A549 treated with RU486 at 1 μM for 4 hours (cell line): ENCODE measurements around the gene ANKRD29. TPM values are rescaled to one million over a fixed set of nuclear protein-coding genes. Genes with fewer than 3 reads are reported as not detected.

Source experiments
- total RNA-seq: library from RNA; stranded (reverse); fragments of 200-300 nt; extraction: Qiagen RNA extraction; gene quantifications from 5 replicates; pipeline ENCODE4 v1.2.3, GENCODE V29; 2022; ENCODE audit warnings: low read depth

ANKRD29 gene, protein sequence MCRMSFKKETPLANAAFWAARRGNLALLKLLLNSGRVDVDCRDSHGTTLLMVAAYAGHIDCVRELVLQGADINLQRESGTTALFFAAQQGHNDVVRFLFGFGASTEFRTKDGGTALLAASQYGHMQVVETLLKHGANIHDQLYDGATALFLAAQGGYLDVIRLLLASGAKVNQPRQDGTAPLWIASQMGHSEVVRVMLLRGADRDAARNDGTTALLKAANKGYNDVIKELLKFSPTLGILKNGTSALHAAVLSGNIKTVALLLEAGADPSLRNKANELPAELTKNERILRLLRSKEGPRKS
- total RNA-seq = 9.3 to 13.5 TPM (median 13.3 TPM) in 5 replicates

DNA sequence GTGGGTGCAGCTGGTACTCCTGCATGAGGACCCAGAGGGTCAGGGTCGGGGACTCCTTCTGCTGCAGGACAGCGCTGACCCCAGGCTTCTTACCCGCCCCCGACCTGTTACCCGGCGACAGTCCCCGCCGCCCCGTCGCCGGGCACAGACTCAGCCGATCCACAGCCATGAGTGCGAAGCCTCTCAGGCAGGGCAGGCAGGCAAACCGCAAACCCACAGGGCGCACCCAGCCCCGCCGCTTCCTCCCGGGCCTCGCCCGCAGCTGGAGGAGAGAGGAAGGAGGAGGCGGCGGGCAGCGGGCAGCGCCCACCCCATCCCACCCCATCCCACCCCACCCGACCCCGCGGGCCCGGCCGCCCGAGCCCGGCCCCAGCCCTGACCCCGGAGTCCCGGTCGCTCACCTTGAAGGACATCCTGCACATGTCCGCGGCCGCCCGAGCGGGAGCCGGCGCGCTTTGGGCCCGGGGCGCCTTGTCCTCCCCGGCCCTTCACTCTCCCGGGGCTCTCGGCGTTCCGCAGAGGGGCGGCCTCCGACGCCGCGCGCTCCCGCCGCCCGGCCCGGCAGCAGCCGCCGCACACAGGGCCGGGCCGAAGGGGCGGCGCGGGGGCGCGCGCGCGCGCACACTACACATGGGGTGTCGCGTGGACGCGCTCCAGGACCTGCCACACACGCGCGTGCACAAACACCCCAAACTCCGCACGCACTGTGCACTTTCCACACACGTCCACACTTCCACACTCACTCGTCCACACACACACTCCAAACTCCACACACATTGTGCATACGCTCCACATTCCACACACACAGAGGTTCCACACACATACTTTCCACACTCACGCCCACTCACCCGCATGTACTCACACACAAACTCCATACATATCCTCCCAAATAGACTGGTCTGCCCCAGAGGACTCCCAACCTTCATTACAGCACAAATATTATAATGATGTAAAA lies at the start of gene ANKRD29:
TSS of gene ANKRD29 (minus strand) at position 603 of the 955 bp plus-strand sequence. CDS start at position 422, 181 bp downstream.

DNA sequence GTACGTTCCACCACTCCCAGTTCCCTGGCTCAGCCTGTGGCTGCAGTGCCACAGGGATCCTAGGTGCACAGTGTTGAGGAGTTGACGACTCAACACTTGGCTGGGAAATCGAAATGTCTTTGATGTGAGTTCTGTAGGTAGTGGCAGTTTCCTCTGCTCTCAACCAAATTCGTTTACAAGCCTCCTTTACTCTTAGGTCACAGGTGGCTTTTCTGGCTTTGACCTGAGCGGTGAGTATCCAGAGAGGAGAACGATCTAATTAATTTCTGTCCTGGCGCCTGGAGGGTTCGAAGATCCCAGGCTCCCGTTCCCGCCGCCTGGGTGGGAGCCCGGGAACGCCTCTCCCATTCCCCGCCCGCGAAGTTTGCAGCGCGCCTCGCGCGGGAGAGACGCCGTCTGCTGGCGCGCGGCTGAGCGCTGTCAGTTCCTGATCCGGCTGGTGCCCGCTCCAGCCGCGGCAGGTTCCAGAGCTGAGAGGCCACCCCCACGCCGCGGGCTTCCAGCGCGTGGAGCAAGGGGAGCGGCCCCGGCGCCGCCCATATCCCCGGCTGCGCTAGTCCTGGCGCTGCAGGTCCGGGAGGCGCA lies 26.4 kb upstream of the ANKRD29 start, which contains the start of gene LAMA3:
TSS of gene LAMA3 (plus strand) at position 423 of the 585 bp plus-strand sequence. CDS start 231 bp downstream, outside the sequence.

DNA sequence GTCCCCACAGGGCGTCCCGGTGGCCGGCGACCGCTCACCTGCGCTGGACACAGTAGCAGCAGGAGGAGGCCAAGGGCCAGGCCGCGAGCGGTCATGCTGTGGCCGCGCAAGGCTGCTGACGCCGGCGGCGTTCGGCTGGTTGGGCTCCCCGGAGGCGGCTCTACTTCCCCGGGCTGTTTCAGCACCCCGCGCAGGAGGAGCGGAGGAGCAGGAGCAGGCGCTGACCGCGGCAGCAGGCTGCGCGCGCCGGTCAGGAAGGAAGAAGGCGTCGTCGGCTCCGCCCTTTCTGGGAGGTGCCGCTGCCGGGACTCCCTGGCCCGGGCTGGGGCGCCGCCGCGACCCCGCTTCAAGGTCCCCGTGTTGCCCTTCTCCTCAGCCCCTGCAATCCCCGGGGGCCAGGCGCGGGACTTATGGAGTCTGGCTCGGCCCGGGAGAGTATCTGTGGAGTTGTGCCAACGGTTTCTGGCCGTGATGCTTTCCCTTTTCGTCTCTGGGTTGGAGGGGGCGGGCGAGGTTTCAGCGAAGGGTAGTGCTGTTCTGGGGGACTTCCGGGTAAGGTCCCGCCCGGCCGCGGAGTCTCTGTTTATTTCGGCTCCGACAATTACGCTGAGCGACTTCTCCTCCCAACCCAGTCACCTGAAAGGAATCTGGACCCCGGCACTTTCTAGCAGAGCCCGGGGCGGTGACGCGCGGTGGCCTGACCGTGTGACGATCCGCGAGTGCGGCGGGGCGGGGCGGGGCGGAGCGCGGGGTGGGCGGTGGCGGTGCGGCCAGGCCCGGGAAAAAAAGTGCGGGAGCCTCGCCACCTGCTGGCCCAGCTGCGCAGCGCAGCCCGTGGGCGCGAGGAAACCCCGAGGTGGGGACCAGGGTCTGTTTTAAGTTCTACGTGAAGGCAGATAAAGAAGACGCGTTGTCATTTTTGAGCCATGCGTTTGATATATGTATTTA lies 76.2 kb downstream of the ANKRD29 start, which contains the start of gene NPC1:
TSS of gene NPC1 (minus strand) at position 258 of the 948 bp plus-strand sequence. CDS start at position 95, 163 bp downstream.

Other genes with a start within 250 kb of the ANKRD29 start
- 27.1 to 44.4 TPM (median 34.8 TPM) in 5 replicates for gene RIOK3, start 209.6 kb downstream of the ANKRD29 start, total RNA-seq
- 12.5 to 15.5 TPM (median 14.7 TPM) in 5 replicates for gene RMC1, start 159.4 kb downstream of the ANKRD29 start, total RNA-seq
- gene NPC1, start 76.4 kb downstream of the ANKRD29 start, total RNA-seq = 72.0 to 111 TPM (median 92.2 TPM) in 5 replicates
- 29.8 to 39.0 TPM (median 38.4 TPM) in 5 replicates for gene LAMA3, start 26.5 kb upstream of the ANKRD29 start, total RNA-seq